Measurements from ENCODE around the gene KRTAP10-9.

Gene KRTAP10-9

GRCh38 chr21:44585892-44586291 lies 41.0 kb upstream of the KRTAP10-9 start:
- TF ChIP-seq SIN3A (IDR thresholded peaks at IDR 0.05; ENCODE audit: borderline replicate concordance, insufficient read depth, low read length) (no peak), POLR2AphosphoS5 (IDR thresholded peaks at IDR 0.05; ENCODE audit: low read depth, low read length) (no peak), FOXP2 (optimal IDR thresholded peaks at IDR 0.05; ENCODE audit: borderline replicate concordance, extremely low read depth, extremely low read length, insufficient read depth) (no peak), REST (IDR thresholded peaks at IDR 0.05; ENCODE audit: insufficient read depth in 1 of 2, low read depth in 2 of 2, low read length in 2 of 2) (no peak), TAF1 (IDR thresholded peaks at IDR 0.05; ENCODE audit: borderline replicate concordance, insufficient read depth, low read length) (no peak)

- TF ChIP-seq FOXP2 (optimal IDR thresholded peaks at IDR 0.05; ENCODE audit: borderline replicate concordance, extremely low read depth, extremely low read length, insufficient read depth) = no peak
- no peak for TF ChIP-seq SIN3A (IDR thresholded peaks at IDR 0.05; ENCODE audit: borderline replicate concordance, insufficient read depth, low read length)
- no peak for TF ChIP-seq TAF1 (IDR thresholded peaks at IDR 0.05; ENCODE audit: borderline replicate concordance, insufficient read depth, low read length)
- no peak for TF ChIP-seq REST (IDR thresholded peaks at IDR 0.05; ENCODE audit: insufficient read depth in 1 of 2, low read depth in 2 of 2, low read length in 2 of 2)
- no peak for TF ChIP-seq POLR2AphosphoS5 (IDR thresholded peaks at IDR 0.05; ENCODE audit: low read depth, low read length)
Observed at GRCh38 chr21:44589094-44589493, 37.8 kb upstream of the KRTAP10-9 start.

- TF ChIP-seq FOXP2 (optimal IDR thresholded peaks at IDR 0.05; ENCODE audit: borderline replicate concordance, extremely low read depth, extremely low read length, insufficient read depth) (no peak), TAF1 (IDR thresholded peaks at IDR 0.05; ENCODE audit: borderline replicate concordance, insufficient read depth, low read length) (no peak), REST (IDR thresholded peaks at IDR 0.05; ENCODE audit: insufficient read depth in 1 of 2, low read depth in 2 of 2, low read length in 2 of 2) (no peak), POLR2AphosphoS5 (IDR thresholded peaks at IDR 0.05; ENCODE audit: low read depth, low read length) (no peak), SIN3A (IDR thresholded peaks at IDR 0.05; ENCODE audit: borderline replicate concordance, insufficient read depth, low read length) (no peak)
Observed at GRCh38 chr21:44589586-44590305, 37.1 kb upstream of the KRTAP10-9 start.

- TF ChIP-seq POLR2AphosphoS5 (IDR thresholded peaks at IDR 0.05; ENCODE audit: low read depth, low read length) (no peak), TAF1 (IDR thresholded peaks at IDR 0.05; ENCODE audit: borderline replicate concordance, insufficient read depth, low read length) (no peak), SIN3A (IDR thresholded peaks at IDR 0.05; ENCODE audit: borderline replicate concordance, insufficient read depth, low read length) (no peak), REST (IDR thresholded peaks at IDR 0.05; ENCODE audit: insufficient read depth in 1 of 2, low read depth in 2 of 2, low read length in 2 of 2) (no peak)
Observed at GRCh38 chr21:44590311-44590721, 36.6 kb upstream of the KRTAP10-9 start.
